ENCODE measurements around the gene CALHM6. TPM values are rescaled to one million over a fixed set of nuclear protein-coding genes. Genes with fewer than 3 reads are reported as not detected.

Gene CALHM6
- total RNA-seq, 1 donor from 2014 or later: not detected

- H3K36me3 ChIP-seq: no peaks in the 10 kb centered on the region
- DNase-seq (ENCODE audit: low spot score in 2 of 2): no peak
- intact Hi-C loops (cut with DNase I): loop anchor here (5.0 kb wide), 3 partner anchors 73 to 163 kb away; partner anchors contain the start of gene DSE
These were observed 16.1 kb upstream of the CALHM6 start for GRCh38 chr6:116445102-116445501.

GRCh38 chr6:116446399-116446798 lies 14.8 kb upstream of the CALHM6 start:
- Histone ChIP-seq H3K9me3 (no peaks in the 10 kb centered on the region), H3K27me3 (no peaks in the 10 kb centered on the region), H3K4me3 (no peak overlapping the region), H3K4me1 (peaks cover 0 to 6% of the 10 kb centered on the region in 2 donors), H3K27ac (no peak overlapping the region), H3K36me3 (no peaks in the 10 kb centered on the region)
- intact Hi-C loops (cut with DNase I): loop anchor here (5.0 kb wide), 3 partner anchors 74 to 164 kb away; partner anchors contain the start of gene DSE
- no peak for DNase-seq (ENCODE audit: low spot score in 2 of 2)
- TF ChIP-seq, protein P1, sequence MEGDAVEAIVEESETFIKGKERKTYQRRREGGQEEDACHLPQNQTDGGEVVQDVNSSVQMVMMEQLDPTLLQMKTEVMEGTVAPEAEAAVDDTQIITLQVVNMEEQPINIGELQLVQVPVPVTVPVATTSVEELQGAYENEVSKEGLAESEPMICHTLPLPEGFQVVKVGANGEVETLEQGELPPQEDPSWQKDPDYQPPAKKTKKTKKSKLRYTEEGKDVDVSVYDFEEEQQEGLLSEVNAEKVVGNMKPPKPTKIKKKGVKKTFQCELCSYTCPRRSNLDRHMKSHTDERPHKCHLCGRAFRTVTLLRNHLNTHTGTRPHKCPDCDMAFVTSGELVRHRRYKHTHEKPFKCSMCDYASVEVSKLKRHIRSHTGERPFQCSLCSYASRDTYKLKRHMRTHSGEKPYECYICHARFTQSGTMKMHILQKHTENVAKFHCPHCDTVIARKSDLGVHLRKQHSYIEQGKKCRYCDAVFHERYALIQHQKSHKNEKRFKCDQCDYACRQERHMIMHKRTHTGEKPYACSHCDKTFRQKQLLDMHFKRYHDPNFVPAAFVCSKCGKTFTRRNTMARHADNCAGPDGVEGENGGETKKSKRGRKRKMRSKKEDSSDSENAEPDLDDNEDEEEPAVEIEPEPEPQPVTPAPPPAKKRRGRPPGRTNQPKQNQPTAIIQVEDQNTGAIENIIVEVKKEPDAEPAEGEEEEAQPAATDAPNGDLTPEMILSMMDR (IDR thresholded peaks at IDR 0.05): no peak

More at GRCh38 chr6:116445102-116445501, 16.1 kb upstream of the CALHM6 start:
- TF ChIP-seq, protein P1 (IDR thresholded peaks at IDR 0.05): no peak
- H3K4me1 ChIP-seq: peaks cover 0 to 6% of the 10 kb centered on the region in 2 donors
- no peak overlapping the region for H3K27ac ChIP-seq
- H3K9me3 ChIP-seq: no peaks in the 10 kb centered on the region
- H3K27me3 ChIP-seq: no peaks in the 10 kb centered on the region
- H3K4me3 ChIP-seq: no peak overlapping the region

GRCh38 chr6:116447052-116447451 lies 14.1 kb upstream of the CALHM6 start:
- Histone ChIP-seq H3K27ac (no peak overlapping the region), H3K36me3 (no peaks in the 10 kb centered on the region), H3K4me3 (no peak overlapping the region), H3K4me1 (peaks cover 0 to 6% of the 10 kb centered on the region in 2 donors), H3K9me3 (no peaks in the 10 kb centered on the region), H3K27me3 (no peaks in the 10 kb centered on the region)
- TF ChIP-seq, protein P1 (IDR thresholded peaks at IDR 0.05): no peak
- DNase-seq (ENCODE audit: low spot score in 2 of 2): no peak
- intact Hi-C loops (cut with DNase I): loop anchor here (5.0 kb wide), 3 partner anchors 75 to 165 kb away; partner anchors contain the start of gene DSE

- no peak overlapping the region for H3K4me3 ChIP-seq
- intact Hi-C loops (cut with DNase I): loop anchor here (5.0 kb wide), 3 partner anchors 75 to 165 kb away; partner anchors contain the start of gene DSE
- H3K9me3 ChIP-seq: no peaks in the 10 kb centered on the region
- H3K36me3 ChIP-seq: no peaks in the 10 kb centered on the region
- peaks cover 0 to 6% of the 10 kb centered on the region in 2 donors for H3K4me1 ChIP-seq
- DNase-seq (ENCODE audit: low spot score in 2 of 2): peak in 1 of 2 donors; percentile 66
- H3K27ac ChIP-seq: no peak overlapping the region
- TF ChIP-seq, protein P1 (IDR thresholded peaks at IDR 0.05): peak in 1 of 3 experiments; percentile 28
- no peaks in the 10 kb centered on the region for H3K27me3 ChIP-seq
These were observed 13.6 kb upstream of the CALHM6 start for GRCh38 chr6:116447496-116448011.

GRCh38 chr6:116449565-116449964 lies 11.6 kb upstream of the CALHM6 start:
- intact Hi-C loops (cut with DNase I): loop anchor here (5.0 kb wide), 3 partner anchors 77 to 167 kb away; partner anchors contain the start of gene DSE
- peaks cover 0 to 2% of the 10 kb centered on the region in 2 donors for H3K4me1 ChIP-seq
- no peaks in the 10 kb centered on the region for H3K27me3 ChIP-seq
- H3K4me3 ChIP-seq: no peak overlapping the region
- TF ChIP-seq, protein P1 (IDR thresholded peaks at IDR 0.05): no peak
- H3K36me3 ChIP-seq: no peaks in the 10 kb centered on the region
- no peak for DNase-seq (ENCODE audit: low spot score in 2 of 2)
- no peak overlapping the region for H3K27ac ChIP-seq
- H3K9me3 ChIP-seq: no peaks in the 10 kb centered on the region
